GM18861 (cell line): ENCODE measurements around the gene CDKN1B.

ENCODE experiments used
- ATAC-seq: cut with Tn5 transposase; IDR thresholded peaks from one replicate; pipeline ENCODE4 v1.9.1; 2021; ENCODE audit not compliant: unreplicated experiment

The CDKN1B gene

GRCh38 chr12:12755923-12756322, 38.8 kb downstream of the CDKN1B start:
- ATAC-seq = no peak

DNA sequence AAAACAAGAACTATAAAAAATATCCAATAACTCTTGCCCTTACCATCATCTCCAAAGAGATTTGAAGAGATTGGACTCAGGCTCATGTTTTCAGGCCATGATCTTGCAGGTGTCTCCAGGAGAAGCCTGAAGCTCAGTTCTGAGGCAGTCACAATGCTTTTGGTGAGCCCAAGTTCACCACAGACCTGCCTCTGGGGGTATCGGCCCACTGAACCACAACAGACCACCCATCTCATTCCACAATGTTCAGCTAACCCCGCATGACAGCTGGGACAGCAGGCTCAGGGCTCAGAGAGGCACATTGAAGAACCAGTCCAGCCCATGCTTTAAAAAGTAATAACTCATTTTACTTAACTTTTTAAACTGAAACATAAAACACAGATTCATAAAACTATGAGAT, 40.0 kb downstream of the CDKN1B start:
- no peak for ATAC-seq

DNA sequence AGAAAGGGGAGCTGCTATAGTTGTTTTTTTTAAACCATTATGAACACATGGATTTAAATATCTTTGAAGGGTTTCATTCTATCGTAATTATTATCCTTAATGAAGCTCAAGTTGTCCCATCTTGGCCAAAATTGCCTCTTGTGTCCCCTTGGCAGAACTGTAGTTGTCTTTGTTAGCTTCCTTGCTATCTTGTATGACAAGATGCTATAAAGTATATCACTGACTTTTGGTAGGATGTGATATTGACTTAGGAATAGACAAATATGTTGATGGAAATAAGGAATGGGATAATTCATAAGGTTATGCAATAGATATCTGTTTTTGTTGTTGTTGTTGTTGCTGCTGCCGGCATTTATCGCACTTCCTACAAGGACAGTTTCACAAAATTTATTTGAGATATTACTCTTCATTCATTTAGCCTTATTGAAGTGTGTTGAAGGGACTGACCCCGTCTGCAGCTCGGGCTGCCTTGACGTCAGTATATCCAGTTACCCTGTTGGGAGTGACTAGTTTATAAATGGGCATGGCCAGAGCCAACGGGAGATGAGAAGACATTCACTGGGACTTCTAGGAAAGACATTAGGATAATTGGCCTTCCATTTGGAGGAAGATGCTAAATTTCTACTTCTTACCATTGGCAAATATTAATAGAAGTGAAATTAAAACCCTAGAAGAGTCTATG, 42.2 kb downstream of the CDKN1B start:
- ATAC-seq = no peak

DNA sequence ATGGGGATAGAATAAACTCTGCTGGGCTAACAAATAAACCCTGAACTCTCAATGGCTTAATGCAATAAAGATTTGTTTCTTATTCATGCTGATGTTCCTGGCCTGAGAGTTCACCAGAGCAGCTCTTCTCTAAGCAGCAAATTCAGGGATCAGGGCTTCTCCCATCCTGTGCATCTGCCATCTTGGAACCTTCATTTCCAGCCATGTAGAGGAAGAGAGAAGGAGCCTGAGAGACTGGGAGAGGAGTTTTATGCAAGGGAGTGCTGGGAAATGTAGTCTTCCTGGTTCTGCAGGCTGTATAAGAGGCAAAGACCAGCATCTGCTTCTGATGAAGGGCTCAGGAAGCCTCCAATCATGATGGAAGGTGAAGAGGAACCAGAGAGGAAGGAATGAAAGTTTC, 47.7 kb downstream of the CDKN1B start:
- ATAC-seq = no peak

DNA sequence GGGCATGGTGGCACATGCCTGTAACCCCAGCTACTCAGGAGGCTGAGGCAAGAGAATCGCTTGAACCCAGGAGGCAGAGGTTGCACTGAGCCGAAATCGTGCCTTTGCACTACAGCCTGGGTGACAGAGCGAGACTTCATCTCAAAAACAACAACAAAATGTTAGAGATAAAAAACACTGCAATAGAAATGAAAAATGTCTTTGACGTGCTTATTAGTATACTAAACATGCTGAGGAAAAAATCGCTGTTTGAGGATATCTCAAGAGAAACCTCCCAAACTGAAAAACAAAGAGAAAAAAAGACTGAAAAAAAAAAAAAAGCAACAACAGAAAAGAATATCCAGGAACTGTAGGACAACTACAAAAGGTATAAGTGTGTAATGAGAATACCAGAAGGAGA, 53.1 kb downstream of the CDKN1B start:
- no peak for ATAC-seq
